HG03571 (cell line): ENCODE measurements around the gene PAK3.

Experiments used
- ATAC-seq: cut with Tn5 transposase; IDR thresholded peaks from one replicate; pipeline ENCODE4 v1.9.1; 2021; ENCODE audit not compliant: unreplicated experiment

The PAK3 gene

DNA sequence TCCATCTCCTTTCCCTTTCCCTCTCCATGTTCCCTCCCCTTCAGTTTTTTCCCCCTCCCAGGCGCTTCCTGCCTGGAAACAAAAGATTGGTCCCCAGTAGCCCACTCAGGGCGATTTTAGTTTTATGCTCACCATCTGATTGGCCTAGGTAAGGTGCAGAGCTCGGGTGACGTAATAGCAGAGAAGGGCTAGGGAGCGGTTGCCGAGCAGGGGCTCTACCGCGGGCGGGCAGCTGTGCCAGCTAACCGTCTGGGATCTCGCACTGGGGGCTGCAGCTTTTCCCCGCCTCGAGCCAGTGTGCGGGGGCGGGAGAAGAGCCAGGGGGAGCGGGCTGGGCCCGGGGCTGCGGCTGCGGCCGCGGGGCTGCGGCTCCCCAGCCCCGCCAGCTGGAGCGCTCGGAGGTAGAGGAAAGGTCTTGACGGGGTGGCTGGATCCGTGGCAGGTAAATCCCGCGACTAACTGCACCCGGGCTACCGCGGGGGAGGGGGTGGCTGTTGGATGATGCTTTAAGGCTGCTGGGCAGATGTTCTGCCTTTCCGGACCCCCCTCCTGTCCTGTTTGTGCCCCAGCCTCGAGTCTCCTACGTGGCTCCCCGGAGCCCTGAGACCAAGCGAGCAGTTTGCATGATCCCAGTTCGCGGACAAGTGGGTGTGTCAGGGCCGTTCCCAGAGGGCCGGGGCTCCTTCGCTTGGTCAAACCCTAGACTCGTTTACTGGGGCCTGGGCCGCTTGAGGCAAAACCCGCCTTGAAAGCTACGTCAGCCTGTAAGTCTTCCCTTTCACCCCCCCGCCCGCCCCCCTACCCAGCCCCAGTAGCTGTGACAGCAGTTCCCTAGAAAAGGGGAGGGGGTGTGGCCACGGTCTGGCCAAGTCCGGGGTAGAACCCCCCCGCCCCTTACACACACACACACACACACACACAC lies at the start of gene PAK3:
Gene PAK3 (plus strand): TSS at position 218 of the 922 bp plus-strand sequence. CDS start 26,913 bp downstream, outside the sequence.
- no peak for ATAC-seq

DNA sequence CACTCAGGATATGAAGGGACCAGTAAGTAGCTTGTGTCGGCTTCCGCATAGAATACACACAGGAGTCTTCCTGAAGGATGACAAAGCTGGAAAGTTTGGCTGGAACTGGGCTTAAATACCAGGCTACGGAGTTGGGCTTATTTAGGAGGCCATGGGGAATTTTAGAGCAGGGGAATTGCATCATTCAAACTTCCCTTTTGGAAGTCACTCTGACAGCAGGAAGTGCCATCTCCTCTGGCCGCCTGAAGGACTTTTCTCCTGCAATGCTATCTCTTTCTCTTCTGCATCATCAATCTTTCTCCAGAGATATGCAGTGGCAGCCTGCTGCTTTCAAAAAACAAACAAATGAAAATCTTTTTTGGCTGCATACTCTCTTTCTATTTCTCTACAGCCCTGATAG lies 48.4 kb upstream of the PAK3 start:
- ATAC-seq: no peak

DNA sequence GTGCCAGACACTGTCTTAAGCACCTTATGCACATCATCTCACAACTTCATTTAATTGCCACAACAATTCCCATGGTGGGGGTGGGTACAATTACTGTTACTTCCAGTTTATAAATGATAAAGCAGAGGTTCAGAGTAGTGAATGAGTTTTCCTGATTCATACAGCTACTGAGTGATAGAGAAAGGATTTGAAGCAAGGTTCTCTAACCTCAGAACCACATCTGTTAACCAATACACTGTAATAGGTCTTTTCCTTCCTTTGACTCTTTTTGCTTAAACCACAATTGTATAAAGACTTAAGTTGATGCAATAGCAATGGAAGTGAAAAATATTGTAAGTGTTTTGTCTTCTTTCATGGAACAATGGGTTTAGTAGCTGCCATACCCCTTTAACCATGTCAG lies 43.5 kb upstream of the PAK3 start:
- no peak for ATAC-seq

DNA sequence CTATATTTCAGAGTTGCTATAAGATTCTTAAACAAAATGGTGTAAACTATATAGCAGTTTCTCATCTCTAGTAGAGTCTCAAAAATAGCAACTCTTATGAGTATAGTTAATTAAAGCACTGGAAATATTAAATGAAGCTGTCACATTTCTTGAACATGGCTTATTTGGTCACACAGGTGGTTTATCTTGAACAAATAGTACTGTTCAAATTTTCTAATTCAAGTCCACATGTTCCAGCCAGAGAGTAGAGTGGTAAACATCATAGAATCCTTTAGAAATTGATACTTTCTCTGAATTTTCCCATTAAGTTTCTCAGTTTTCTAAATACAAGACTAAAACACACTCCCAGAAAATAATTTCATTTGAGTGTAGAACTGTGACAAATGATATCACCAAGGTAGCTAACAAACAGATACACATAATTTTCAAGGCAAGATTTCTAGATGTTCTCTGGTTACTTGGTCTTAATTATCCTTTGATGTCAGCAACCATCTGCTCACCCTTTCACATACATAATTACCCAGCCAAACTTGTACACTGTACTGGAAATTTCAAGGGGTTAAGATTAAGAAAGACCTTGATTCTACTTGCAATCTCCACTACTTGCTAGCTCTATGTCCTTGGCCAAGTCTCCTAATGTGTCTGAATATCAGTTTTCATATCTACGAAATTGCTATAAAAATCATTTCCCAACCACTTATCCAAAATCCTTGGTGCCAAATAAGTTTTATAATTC lies 24.3 kb upstream of the PAK3 start:
- ATAC-seq: no peak

DNA sequence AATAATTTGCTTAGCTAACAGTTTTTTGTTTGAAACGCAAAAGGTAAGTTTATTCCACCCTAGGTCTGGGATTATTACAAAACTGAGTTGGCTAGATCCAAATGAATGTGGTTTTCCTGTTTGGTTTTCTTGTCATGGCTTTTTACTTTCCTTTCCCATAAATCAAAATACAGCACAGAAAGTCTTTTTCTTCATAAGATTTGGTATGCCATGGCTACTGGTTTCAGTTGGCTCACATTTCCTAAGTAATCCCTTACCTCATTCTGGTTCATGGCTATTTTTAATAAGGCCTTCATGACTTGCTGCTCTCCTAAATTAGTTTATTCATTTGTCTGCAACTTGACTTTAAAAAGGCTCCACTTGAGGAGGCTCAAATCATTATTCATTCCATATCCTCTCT lies 12.9 kb upstream of the PAK3 start:
- ATAC-seq: no peak

DNA sequence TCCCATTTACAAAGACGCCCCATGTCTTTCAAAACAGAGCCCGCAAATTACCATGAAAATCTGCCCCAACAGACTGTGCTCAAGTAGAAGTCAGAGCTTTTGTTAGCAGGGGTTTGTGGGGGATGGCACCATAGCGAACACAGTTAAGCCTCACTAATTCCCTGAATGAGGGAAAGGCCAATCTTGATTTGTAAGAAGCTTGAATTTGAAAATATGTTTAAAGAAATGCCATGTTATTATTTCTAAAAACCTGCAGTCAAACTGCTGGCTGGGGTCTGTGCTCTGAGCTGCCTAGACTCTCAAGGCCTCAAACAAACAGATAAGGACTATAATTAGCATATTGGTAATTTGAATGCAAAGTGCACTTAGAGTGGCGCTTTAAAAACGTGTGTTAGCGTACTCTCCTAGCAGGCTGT lies 9.4 kb upstream of the PAK3 start:
- ATAC-seq: no peak

DNA sequence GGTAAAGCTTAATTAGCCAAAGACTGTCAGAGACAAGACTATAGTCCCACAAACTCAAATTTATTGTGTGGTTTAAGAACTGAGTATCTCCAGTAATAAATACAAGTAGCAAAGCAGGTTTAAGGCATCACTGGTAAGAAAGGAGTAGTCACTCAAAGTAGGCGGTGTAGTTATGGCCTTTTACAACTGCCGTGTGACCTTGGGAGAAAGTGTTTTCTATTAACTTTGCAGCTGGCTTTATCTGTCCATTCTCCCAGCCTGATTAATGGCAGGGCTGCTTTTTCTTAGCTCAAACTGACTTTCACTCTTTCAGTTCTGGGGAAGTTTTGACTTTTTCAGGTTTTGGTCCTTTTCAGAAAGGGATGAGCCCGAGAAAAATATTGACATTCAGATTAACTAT lies 7.4 kb upstream of the PAK3 start:
- no peak for ATAC-seq

DNA sequence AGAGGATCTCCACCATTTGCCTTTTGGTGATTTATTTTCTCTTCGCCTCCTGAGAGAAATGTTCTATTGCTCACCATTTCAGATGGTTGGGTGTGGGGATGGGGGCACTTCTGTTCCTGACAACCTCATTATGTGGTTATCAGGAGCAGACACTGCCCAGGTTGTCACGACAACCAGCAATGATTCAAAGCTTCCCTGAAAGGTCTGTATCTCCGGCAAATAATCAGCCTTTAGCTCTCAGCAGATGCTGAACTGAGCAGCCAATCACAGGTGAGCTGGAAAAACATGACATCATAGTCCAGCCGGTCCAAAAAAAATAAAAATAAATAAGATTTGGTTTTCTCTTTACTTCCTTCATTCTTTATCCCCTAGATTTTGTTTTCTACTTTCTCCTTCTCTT lies 5.5 kb upstream of the PAK3 start:
- ATAC-seq: no peak

DNA sequence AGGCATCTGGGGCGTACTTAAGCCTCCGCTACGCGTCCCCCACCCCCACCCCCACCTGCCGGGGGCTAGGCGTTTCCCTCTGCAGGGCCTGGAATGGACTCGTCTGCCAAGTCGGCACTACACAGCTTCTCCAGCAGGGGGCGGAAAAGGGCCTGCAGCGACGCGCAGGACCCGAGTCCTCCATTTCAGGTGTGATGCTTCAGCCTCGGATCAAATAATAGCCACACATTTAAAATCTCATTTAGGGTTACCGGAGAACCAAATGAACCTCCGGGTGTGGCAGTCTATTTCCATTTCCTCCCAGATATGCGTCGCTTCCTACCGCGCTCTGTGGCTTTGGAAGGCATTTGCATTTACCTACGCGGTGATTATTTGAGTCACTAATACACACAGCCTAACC lies 2.9 kb downstream of the PAK3 start:
- peak; percentile 63 for ATAC-seq

DNA sequence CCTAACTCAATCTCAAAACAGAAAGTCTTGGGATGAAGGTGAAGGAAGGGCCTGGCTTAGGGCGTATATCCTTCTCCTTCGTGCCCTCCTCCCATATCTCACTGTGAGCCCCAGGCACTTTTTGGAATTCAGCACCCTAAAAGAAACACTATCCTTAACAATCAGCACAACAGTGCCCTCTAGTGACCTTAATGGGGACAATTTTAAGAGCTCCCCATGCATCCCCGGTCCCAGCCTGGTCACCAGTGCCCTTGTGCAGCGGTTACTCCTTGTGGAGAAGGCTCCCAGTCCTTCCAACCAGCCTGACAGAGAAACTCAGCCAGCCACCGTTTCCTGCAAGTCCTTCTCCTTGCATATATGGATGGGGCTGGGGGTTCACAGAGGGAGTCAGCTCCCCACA lies 4.2 kb downstream of the PAK3 start:
- ATAC-seq: peak; percentile 47

DNA sequence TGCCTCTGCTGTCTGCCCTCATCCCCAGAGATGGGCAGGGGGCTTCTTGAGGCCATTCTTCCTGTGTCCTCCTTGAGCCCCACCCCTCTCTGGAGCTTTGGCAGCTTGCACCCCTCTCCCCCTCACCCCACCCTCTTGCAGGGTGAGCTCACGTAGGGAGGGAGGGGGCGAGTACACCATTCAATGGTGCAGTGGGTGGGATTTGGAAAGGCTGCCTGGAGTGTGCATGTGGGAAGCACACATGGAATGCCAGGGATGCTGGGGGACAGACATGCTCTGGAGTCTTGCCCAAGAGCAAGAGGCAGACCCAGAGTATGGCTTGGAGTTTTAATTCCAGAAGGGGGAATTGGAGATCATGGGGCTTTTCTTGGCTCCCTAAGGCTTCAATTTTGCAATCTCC lies 5.6 kb downstream of the PAK3 start:
- ATAC-seq: no peak

DNA sequence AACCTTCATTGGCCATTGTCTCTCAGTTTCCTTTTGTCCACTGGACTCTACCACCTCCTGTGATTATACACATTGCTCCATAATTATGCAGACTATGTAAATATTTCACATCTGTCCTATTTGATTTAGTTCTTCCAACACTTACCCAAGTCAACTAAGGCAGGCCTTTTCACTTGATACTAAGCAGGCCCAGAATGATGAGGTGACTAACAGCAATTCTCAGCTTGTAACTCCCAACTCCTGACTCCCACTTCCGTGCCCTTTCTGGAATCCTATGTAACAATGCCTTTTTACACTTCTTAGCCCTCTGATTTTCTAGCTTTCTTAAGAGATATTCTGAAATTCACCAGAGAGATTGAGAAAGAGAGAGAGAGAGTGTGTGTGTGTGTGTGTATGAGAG lies 6.6 kb downstream of the PAK3 start:
- no peak for ATAC-seq

DNA sequence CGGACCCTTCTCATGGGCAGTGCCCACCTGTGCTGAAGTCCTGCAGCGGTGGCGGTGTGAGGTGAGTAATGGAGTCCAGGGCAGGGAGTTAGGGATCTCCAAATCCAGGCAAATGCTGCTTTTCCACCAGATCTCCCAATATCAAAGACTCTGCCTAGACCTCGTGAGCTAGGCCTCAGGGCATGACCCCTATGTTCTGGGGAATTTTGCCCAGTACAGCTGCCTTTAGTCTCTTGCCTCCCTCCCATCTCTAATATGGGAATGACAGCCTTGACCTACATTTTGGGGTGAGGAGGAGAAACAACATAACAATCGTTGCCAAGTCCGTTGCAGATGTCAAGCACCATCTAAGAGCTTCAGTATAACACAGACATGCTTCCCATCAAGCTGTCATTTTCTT lies 7.3 kb downstream of the PAK3 start:
- ATAC-seq: no peak

DNA sequence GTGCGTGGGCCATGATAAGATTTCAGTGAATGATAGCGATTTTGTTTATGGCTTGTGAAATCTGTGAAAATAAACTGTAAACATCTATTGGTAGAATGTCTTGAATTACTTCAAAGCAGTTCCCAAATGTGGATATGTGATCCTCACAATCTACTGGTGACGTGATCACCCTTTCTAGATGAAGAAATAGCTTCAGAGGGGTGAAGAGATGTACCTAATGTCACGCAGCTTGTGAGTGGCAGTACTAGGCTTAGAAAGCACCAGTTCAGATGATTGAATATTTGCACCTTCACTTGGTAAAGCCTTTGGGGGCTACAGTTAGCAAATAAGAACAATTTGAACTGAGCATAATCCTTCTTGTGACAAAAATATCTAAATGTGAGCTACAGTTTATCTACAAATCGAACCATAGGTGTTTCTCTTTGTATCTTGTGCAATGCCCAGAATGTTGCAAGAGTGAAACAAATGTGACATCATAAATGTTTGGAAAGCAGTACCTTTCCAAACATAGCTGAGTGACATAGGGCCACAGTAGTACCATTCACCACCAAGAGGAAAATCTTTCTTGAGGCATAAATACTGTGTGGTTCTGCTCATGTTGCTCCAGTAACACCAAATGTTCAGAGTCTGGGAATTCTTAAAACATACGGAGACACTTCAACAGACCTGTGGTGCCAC lies 14.2 kb downstream of the PAK3 start:
- ATAC-seq: no peak

DNA sequence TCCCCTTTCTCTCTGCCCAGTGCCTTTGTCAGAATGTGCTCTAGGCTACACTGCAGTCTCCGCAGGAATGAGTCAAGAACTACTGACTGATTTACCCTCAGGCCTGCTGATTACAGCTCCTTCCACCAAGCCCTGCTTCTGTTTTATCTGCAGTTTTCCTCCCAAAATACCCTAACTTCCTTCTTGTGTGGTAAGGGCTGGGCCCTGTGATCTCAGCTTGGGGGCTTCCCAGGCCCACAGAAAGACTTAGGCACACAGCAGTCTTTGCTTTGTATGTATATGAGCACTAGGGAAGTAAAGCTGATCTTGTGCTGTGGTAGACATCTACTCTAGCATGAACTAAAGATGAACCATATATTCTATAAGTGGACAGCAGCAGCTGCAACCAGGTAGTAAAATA lies 18.8 kb downstream of the PAK3 start:
- no peak for ATAC-seq

DNA sequence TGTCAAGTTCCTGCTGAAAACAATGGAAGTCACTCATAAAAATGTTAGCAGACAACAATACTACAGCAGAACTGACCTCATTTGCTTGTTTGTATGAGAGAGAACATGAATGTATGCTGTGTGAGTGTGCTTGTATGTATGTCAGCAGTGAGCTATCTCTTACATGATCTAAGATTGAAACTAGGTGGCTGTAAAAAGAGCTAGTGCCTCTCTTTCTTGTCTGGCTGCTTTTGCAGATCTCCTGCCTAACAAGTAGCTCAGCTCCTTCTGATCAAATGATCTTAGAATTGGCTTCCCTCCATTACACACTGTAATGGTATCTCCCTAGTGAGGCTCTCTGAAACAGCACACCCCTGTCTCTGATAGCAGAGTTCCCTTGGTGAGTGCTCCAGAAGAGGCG lies 20.7 kb downstream of the PAK3 start:
- no peak for ATAC-seq

DNA sequence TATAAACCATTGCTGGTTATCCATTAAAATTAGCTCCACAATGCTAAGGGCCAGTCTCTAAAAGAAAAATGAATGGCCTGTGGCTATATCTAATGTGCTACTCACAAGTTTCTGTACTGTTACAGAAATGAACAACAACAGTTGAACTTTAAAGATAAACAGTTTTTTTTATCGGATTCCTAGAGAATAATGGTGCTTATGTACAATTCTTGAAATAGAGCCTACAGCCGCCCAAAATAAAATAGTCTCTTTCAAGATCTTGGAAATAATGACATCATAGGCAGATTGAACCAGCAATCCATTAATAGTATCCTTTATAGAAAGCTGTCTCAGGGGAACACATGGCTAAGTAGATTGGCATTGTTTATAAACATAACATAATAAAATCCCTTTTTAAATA lies 23.4 kb downstream of the PAK3 start:
- no peak for ATAC-seq

DNA sequence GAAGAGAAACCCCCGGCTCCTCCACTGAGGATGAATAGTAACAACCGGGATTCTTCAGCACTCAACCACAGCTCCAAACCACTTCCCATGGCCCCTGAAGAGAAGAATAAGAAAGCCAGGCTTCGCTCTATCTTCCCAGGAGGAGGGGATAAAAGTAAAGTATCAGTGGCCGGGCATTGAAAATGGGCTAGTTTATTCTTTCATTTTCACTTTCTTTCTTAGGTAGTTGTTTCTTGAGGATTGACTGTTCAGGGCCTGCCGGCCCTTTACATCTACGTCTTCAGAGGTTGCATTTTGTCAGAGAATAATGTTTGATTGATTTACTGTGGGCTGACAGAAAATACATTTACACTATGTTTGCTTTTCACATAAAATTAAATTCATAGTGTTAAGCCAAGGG lies 27.1 kb downstream of the PAK3 start:
- no peak for ATAC-seq

DNA sequence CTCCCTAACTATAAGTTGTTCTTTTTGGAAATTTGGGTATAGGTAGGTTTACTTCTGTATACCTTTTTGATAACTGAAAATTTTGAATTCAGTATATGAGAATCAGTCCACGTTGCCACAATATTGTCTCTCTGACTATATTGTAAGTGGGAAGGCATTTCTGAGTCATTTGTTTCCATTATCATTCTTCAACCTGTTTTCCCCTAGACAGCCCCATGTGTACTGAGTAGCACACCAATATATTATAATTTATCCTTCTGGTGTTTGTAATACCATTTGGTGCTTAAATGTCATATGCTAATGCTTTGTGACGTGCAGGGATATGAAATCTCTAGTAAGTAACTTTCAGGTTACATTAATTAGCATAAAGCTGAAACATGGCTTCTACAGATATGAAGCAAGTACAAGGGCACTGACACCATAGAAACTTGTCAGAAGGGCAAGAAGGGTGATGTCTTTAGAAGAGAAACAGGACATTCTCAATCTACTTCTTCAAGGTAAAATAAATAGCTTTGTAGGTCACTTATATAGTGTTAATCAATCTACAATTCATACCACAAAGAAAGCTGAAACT lies 27.7 kb downstream of the PAK3 start:
- no peak for ATAC-seq

DNA sequence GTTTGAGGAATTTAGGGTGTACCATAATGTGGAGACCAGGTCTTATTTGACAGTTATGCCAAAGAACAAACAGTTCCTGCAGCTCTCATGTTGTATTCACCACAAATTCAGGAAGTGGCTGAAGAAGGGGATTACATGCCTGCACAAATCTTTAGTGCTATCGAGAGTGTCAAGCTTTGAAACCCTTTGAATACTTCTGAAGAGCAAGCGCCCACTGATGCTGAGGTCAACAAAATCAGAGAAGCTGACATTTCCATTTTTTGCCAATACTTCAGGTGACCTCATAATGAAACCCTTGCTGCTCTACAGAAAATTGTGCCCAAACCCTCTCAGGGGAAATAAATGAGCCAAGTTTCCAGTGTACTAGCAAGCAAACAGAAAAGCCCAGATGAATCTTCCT lies 28.4 kb downstream of the PAK3 start:
- ATAC-seq: no peak

DNA sequence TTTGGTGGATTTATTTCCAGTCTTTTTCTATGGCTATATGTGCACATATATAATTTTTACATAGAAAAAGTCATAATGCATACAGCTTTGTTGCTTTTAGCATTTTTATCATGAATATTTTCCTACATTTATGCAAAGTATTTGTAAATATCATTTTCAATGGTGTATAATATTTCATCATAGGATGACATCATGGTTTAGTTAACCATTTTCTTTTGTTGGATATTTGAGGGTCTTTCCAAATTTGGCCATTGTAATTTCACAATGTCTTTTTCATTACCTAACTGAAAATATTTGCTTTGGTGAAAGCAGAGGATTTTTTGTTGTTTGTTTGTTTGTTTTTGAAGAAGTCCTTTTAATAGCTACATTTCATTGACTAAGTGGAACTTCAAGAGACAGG lies 31.0 kb downstream of the PAK3 start:
- no peak for ATAC-seq
